Measurements from ENCODE around the gene HYPK.
"Not testable (repeated sequence)": the region's sequence is repeated elsewhere in the genome, so short reads cannot be mapped to it uniquely, and the experiment has no call there.

DNA sequence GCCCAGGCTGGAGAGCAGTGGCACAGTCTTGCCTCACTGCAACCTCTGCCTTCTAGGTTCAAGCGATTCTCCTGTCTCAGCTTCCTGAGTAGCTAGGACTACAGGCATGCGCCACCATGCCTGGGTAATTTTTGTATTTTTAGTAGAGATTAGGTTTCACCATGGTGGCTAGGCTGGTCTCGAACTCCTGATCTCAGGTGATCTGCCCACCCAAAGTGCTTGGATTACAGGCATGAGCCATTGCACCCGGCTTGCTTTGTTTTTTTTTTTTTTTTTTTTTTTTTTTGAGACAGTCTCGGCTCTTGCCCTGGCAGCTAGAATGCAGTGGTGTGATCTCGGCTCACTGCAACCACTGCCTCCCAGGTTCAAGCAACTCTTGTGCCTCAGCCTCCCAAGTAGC lies 32.1 kb downstream of the HYPK start:
- TF ChIP-seq, protein P1, sequence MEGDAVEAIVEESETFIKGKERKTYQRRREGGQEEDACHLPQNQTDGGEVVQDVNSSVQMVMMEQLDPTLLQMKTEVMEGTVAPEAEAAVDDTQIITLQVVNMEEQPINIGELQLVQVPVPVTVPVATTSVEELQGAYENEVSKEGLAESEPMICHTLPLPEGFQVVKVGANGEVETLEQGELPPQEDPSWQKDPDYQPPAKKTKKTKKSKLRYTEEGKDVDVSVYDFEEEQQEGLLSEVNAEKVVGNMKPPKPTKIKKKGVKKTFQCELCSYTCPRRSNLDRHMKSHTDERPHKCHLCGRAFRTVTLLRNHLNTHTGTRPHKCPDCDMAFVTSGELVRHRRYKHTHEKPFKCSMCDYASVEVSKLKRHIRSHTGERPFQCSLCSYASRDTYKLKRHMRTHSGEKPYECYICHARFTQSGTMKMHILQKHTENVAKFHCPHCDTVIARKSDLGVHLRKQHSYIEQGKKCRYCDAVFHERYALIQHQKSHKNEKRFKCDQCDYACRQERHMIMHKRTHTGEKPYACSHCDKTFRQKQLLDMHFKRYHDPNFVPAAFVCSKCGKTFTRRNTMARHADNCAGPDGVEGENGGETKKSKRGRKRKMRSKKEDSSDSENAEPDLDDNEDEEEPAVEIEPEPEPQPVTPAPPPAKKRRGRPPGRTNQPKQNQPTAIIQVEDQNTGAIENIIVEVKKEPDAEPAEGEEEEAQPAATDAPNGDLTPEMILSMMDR (conservative IDR thresholded peaks at IDR 0.05), result not testable (repeated sequence)
- TF ChIP-seq ZFX (IDR thresholded peaks at IDR 0.05), result not testable (repeated sequence)
